Stimulated activated CD4-positive, alpha-beta T cell treated with anti-CD3 and anti-CD28 coated beads, Interleukin-2, amount 100 ng/mL, for 4 hours (primary cell): ENCODE data around the gene PIWIL1.

ENCODE experiments used
- DNase-seq: peaks from one replicate; pipeline ENCODE4 v3.0.0-alpha.2; 2020; ENCODE audit warnings: low read depth

Gene PIWIL1

DNA sequence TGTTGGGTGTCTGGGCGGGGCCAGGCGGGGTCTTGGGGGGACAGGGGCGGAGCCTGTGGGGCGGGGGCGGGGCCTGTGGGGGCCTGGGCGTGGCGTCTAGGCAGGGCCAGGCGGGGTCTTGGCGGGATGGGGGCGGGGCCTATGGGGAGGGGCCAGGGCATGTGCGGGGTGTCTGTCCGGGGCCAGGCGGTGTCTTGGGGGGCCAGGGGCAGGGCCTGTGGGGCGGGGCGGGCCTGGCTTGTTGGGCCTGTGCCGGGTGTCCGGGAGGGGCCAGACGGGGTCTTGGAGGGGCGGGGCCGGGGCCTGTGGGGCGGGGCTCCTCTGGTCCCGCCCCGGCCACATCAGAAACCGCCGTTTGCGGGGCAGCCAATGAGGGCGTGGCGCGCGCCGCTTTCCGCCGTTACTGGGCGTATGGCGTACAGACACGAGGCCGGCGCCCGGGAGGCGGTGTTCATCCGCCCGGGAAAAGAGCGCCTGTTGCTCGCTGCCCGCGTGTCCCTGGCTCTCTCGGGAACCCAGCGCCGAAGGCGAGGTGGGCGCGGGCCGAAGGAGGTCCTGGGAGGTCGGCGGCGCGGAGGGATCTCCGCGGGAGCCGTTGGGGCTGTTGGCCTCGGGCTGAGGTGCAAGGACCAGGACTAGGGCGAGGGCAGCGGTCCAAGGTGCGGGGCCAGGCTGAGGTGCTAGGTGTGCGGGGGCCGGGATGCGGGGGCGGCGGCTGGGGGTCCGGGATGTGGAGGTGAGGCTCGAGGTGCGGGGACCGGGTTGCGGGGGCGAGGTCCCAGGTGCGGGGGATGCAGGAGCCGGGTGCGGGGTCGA lies at the start of gene PIWIL1:
TSS of gene PIWIL1 (plus strand) at position 400 of the 816 bp plus-strand sequence. CDS start 4,705 bp downstream, outside the sequence.
- no peak for DNase-seq

DNA sequence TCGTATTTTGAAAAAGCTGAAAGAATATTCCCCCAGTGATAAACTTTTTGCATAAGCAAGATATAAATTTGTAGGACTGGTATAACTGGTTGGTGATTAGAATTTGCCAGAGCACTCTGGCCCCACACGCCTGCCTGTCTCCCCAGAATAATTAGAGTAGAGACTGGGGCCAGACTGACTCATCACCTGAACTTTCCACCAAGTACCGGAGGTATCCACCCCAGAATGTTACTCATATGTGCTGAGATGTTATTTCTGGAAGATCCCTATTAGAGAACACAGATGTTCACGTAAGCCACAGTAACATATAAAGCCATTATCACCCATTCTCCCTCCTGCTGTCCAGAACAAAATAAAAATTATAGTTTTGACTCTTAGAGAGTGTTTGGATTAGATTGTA lies 49.5 kb upstream of the PIWIL1 start:
- no peak for DNase-seq

DNA sequence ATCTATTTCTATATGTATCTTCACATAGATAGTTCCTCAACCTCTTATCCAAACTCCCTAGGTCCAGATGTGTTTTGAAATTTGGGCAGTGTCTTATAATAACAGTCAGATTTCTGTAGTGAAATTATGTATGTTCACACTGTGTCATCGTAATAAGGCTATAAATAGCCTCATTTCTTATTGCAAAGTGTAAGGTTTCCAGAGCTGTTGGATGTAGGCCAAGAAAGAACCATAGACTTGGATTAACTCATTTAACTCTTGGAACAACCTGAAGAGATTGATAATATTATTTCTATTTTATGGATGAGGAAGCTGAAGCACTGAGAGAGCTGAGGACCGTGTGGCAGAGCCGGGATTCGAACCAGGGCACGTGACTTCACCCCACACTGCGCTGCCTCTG lies 49.0 kb upstream of the PIWIL1 start:
- no peak for DNase-seq

DNA sequence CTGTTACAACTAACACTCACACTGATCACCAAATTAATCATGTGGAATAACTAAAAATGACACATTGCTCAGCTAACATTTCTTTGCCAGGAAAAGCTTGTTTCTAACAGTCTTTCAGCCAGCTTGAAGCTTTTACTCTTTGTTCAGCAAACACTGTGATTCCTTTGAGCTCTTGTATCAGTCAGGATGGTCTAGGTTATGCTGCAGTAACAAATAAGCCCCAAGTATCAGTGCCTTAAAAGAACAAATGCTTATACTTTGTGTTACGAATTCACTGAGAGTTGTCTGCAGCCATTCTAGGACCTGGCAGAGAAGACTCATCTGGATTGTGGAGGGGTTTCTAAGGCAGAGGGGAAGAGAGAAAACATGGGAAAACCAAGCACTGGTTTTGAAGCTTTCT lies 47.6 kb upstream of the PIWIL1 start:
- no peak for DNase-seq

DNA sequence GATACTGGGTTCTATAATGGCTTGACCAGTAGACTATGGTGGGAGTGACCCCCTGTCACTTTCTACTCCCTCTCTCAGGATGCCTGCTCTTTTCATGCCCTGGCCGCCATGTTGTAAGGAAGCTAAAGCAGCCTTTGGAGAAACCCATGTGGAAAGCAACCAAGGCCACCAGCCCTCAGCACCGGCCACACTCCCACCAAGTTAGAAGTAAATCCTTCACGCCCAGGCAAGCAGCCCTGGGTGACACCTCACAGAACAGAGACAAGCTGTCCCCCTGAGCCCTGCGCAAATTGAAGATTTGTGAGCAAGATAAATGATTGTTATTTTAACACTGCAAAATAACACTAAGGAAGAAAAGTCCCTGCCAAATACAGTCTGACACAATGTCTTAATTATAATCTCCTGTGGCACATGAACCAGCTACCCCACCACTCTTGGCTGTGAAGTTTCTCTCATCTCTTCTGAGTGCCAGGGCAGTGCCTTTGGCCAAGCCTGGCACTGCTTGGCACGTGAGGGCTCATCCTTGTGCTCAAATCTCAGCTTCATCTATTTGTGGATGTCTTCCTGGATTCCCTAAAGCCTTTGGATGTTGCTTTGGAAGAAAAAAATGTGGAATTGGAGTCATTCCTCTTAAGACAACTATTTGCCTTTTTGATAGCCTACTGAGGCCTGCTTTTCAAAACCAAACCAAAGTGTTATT lies 39.2 kb upstream of the PIWIL1 start:
- no peak for DNase-seq

DNA sequence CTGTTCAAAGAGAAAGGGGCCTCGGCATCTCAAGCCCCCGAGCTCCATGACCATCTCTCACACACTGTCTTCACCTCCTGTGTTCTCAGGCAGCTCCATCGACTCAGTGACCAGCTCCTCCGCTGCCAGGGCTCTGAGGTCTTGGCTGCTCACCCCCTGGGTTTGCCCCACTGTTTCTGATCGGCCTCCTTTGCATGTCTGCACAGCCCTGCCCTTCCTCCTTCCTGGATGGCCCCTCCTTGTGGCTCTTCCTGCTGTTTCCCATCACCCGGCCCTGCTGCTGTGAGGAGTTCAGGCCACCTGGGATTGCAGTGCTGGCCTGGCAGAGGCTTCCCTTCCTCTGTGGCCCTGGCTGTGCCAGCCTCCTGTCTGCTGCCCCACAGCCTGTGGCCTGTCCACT lies 38.1 kb upstream of the PIWIL1 start:
- DNase-seq: no peak

DNA sequence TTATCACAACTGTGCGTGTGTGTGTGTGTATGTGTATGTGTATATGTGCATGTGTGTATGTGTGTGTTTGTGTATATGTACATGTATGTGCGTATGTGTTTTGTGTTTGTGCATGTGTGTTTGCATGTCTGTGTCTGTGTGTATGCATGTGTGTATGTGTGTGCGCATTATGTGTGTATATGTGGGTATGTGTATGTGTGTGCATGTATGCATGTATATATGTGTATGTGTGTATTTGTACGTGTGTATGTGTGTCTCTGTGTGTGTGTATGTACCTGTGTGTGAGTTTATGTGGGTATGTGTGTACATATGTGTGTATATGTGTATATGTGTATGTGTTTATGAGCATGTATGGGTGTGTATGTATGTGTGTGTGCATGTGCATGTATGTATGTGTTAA lies 37.6 kb upstream of the PIWIL1 start:
- no peak for DNase-seq

DNA sequence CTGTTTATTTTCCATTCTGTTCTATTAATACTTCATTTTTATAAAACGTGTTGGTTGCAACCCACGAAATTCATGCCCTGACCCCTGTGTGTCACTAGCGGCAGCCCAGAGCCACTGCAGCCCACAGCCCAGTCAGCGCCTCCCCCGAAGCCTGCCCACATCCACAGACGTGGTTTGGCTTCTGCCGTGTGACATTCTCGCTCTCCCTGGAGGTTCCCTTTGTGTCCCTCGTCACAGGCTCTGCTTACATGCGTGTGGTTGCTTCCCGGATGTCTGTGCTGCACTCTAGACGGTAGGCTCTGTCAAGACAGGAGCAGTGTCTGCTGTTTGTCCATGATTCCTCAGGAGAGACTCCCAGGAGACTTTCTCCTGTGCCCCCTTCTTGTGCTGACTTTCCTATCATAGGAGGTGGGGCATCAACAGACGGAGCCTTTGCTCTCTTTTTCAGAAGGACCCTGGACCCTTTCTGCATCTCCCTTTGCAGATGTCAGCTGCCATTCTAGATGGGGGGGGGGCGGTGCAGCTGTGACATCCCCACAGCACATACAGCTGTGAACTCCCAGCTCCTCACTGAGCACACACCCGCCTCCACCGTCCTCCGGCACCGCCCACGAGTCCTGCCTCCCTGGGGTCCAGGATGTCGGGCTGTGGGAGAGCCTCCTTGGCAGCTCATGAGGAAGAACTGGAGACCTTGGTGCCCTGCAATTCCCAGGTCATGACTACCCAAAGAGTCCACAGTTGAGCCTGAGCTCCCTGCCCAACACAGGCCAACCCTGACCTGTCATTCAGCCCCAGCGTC lies 36.8 kb upstream of the PIWIL1 start:
- DNase-seq: no peak

DNA sequence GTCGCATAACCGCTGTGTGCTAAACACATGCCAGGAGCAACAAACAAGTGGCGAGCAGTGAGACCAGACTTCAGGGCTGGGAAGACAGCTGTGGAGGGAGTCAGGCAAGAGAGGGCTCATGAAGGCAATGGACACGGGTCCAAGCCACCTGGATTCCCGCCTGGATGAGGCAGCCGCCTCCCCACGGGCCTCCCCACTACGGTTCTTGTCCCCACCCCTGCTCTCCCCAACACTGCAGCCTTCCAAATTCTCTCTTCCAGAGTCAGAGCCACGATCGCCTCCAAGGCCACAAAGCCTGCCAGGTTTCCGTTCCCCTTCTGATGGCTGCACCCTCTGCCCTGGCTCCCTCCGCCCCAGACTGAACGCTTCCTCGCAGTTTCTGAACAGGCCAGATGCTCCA lies 36.1 kb upstream of the PIWIL1 start:
- DNase-seq: no peak

DNA sequence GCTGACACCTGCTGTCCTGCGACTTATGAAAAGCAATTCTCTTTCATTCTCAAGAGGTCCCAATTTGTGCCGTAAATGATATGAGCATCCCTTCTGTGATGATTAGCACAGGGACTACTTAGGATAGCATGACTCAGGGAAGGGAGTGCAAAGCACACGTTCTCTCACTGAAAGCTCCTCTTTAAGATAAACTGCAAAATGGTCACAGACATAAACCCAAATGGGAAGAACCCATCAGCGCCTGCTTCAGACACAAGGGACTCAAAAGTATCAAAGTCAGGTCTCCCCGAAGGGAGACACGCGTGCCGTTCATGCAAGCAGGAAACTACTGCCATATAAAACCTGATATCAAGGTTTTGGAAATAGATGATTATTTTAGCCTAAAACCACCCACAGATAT lies 33.9 kb upstream of the PIWIL1 start:
- no peak for DNase-seq

DNA sequence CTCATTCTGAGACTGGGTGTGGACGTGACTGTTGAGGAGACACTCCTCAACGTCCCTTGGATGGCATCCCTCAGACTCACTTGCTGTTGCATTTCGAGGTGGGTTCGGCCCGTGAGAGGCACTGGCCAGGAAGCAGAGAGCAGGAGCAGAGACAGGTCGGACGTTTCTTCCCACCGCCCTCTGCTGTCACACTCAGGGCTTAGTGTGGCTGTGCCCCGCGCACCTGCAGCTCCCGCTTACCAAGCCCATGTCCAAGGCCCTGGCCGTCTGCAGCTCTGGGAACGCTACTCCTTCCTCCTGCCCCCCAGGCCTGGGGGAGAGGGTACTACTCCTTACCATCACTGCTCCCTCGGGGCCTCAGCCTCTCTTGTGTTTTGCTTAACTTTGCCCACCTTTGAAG lies 29.8 kb upstream of the PIWIL1 start:
- no peak for DNase-seq

DNA sequence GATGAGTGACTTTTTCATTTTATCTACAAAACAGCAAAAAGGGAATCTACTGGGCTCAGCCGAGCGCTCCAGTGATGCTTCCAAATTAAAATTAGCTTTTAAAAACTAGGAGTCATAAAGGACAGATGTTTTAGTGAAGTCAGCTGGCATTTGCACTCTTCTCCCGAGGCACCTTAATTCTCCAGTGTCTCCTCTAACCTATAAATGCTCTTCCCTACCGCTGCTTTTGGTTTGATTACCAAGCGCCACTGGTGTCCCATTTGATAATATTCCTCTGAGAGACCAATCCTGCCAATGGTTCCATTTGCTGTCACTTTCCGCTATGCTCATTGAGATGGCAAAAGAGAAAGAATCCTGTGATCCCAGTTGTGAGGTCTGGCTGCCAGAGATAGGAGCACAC lies 29.3 kb upstream of the PIWIL1 start:
- DNase-seq: no peak

DNA sequence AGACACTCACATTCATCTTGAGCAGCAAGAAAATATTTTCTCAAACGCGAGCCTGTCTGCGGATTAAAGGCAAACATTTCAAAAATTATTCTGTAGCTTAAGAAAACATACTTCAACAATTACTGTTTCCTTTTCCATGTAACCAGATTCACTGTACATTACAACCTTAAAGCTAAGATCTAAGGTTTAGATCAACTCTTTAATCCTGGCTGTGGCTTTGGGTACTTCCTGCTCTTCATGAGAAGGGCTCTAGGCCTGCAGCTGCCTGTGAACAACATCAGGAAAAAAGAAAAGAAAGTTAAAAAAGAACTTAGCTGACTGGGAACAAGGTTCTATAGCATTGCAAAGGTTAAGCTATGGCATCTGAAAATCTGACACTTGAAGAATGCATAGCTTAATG lies 21.4 kb upstream of the PIWIL1 start:
- DNase-seq: no peak

DNA sequence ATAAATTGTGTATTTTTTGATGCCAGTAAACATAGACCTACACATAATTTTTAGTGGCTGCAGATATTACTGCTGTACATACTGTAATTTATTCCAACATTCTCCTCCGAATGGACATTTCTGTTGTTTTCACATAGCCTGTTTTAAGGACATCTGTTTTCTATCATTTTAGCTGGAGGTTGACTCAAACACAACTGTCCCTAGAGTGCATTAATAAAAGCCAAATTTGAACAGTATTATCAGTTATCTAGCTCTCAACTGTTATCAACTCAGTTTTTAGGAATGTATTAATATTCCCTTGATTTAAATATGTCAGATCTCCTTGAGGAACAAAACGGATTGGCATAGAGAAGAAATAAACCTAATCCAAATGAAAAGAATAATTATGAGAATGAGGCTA lies 17.2 kb upstream of the PIWIL1 start:
- DNase-seq: no peak

DNA sequence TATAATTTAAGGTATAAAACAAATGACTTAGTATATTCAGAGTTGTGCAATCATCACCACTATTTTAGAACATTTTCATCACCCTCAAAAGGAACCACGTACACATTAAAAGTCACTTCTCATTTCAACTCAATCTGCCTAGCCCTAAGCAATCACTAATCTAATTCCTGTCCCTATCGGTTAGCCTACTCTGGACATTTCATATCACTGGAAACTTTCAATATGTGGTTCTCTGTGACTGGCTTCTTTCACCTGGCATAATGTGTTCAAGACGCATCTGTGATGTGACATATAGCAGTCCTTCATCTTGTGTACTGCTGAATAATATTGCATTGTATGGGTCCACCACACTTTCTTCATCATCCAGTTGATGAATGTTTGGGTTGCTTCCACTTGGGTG lies 15.4 kb upstream of the PIWIL1 start:
- DNase-seq: no peak

DNA sequence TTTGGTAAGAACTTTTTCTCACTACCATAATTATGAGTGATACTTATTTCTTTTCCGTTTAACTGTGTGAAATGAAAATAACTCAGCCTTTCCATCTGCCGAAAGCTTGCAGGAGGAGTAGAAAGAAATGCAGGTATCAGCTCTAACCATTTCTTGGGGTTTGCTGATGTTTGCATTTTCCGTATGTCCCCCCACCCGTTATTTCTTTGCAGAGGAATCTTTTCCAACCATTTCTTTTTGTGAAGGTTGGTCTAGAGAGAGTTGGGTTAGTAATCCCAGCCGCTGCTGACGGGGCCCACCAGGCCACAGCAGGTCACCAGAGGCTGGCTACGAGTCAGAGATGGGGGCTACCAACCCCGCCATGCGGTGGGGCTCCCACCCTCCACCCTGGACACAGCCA lies 7.0 kb upstream of the PIWIL1 start:
- DNase-seq: no peak

DNA sequence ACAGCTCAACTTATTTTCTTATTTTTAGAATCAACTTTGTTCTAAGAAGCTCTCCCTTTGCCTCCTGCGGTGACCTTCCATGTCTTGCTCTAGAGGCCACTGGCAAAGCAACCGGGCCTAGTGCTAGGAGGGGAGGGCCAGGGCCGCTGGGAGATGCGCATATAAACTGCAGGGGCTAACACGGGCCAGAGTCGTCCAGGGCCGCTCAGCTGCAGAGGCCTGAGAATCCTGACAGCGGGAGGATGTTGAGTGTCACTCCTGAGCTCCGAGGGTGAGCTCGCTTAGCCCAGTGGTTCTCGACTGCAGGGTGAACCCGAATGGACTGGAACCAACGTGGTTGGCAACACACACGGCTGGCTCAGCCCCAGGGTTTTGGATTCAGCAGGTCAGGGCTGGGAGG lies 6.5 kb upstream of the PIWIL1 start:
- no peak for DNase-seq

DNA sequence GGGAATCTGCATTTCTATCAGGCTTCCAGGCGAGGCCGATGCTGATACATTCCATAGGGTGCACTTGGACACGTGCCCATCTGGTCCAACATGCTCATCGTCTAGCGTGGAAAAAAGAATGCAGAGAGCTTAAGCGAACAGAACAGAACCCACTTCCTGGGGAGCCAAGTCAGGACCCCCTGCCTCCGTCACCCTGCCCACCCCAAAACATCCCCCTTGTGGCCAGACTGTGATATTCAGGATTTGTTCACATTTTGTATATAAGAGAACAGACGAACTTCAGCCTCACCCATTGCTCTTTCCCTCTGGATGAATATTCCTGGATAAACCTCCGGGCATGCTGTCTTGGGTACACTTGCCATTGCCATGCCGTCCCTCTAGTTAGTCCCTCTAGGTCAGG lies 4.3 kb upstream of the PIWIL1 start:
- DNase-seq: no peak

DNA sequence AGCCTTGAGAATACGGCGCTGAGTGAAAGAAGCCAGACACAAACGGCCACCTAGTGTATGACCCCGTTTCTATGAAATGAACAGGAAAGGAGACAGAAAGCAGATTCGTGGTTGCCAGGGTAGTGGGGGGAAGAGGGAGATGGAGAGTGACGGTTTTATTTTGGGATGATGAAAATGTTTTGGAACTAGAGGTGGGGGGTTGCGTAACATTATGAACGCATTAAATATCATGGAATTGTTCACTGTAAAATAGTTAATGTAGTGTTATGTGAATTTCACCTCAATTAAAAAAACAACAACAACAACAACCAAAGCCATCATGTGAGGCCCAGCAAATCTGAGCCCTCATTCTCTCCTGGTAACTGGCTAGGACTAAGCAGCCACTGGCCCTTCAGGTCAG lies 3.3 kb upstream of the PIWIL1 start:
- DNase-seq: no peak

DNA sequence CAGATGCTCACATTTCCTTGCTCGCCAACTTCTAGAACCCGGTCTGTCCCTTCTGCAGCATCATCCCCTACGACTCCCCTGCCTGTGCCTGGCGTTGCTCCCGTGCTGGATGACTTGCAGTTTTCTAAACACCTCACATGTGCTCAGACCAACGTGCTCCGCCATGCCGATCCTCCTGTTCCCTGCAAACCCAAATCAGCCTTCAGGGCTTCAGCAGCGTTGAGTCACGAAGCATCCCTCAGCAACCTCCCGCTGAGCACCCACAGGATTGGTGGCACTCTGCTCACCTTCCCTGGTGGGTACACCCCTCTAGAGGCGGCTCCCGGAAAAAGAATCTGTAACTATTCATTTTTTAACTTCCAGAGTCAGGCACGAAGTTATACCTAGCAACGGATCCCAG lies 2.8 kb upstream of the PIWIL1 start:
- no peak for DNase-seq

DNA sequence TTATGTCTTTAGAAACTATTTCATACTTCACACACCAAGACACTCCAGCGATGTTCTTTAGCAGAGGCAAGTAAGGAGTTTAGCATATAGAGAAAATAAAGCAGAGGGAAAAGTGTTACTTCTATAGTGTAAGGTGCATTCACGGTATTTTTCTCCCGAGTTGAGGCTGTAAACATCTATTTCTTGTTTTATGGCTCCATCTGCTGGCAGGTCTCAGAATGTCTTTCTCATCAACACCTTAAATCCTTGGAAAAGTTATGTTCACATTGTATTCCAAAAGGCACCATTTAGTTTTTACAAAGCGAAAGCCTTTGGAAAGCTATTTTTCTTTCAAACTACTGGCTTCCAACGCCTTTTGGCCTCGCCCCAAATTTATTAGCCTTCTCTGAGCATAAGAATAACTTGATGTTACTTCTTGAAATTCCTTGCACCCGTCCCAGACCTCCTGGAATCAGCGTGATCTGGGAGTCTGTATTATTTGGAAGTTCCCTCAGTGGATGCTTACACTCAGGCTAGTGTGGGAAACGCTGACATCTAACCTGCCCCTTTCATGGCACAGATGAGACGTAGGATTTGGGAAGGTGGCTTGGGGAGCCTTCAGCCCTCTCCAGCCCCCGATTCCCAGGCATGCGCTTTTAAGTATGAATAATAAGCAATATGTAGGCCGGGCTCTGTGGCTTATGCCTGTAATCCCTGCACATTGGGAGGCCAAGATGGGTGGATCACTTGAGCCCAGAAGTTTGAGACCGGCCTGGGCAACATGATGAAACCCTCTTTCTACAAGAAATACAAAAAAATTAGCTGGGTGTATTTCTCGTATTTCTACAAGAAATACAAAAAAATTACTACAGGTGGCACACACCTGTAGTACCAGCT lies 1.9 kb upstream of the PIWIL1 start:
- DNase-seq: no peak
